GM12892 (cell line): ENCODE results near the gene TMPRSS11F. TPM values are rescaled to one million over a fixed set of nuclear protein-coding genes. Genes with fewer than 3 reads are reported as not detected.
"Not testable (repeated sequence)": the region's sequence is repeated elsewhere in the genome, so short reads cannot be mapped to it uniquely, and the experiment has no call there.

ENCODE experiments used
- DNase-seq: peaks from one replicate; pipeline ENCODE4 v3.0.0; 2011; ENCODE audit not compliant: insufficient read length
- FAIRE-seq: peaks from 2 replicates; lab custom pipeline; 2011; peaks lifted over from hg19 to GRCh38; lab: Jason Lieb, UNC
- POLR2A ChIP-seq: IDR thresholded peaks from 2 replicates; pipeline ENCODE4 v1.6.1; 2011; ENCODE audit warnings: low read depth, low read length, control low read depth
- POLR2AphosphoS5 ChIP-seq: IDR thresholded peaks from 2 replicates; pipeline ENCODE4 v1.6.1; 2011; ENCODE audit warnings: low read depth, low read length, control low read depth
- TAF1 ChIP-seq: IDR thresholded peaks from 2 replicates; pipeline ENCODE4 v1.6.1; 2011; ENCODE audit warnings: low read depth, mild to moderate bottlenecking, control low read depth, low read length, borderline replicate concordance
- polyA plus RNA-seq: library from polyadenylated mRNA; unstranded; fragments of >200 nt; gene quantifications from one replicate; pipeline ENCODE4 v1.2.1, GENCODE V29; 2012; ENCODE audit warnings: missing spikeins, inconsistent platforms; ENCODE audit not compliant: missing spikeins

TMPRSS11F gene
- not detected for polyA plus RNA-seq

DNA sequence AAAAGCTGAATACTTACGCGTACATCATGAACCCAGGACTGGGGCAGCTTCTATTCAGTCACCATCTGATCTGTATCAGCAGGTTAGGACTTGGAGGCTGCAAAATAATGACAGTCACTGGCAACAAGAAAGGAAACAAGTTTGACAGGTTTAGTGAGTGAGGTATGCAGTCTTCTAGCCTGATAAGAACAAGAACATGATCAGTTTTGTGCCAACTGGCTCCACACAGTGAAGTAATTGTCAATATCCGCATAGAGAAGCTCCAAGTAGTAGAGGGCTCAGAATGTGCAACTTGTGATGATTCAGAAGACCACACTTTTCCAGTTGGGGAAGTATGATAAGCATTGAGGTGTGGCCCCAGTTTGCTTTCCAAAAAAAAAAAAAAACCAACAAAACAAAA is at the start of gene TMPRSS11F:
Gene TMPRSS11F (minus strand): TSS at position 77 of the 400 bp plus-strand sequence. CDS start 49 bp downstream, at position 28.
- FAIRE-seq: no peak
- DNase-seq: no peak
- no peak for TF ChIP-seq POLR2A
- TF ChIP-seq POLR2AphosphoS5: no peak
- no peak for TF ChIP-seq TAF1

DNA sequence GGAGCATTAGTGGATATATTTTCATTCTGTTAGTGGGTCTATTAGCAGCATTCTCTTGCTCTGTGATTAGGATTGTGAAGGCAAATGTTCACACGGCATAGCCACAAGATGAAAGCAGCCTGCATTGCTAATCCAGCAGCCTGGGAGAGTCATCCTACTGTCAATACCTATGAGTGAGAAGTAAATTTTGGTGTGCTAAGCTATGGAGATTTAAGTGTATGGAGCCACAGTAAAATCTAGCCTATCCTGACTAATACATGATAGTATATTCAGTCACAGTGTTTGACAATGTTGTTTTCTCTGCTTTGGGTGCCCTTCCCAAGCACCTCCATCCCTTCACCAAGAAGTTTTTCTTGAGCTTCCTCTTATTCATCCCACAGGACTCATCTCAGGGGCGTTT is 47.2 kb upstream of the TMPRSS11F start:
- TF ChIP-seq POLR2AphosphoS5: no peak
- DNase-seq (no peak), FAIRE-seq (no peak)

- no peak for TF ChIP-seq TAF1
- TF ChIP-seq POLR2A: no peak
- TF ChIP-seq POLR2AphosphoS5: no peak
- FAIRE-seq (no peak), DNase-seq (no peak)
Observed at GRCh38 chr4:68176500-68176899, 46.8 kb upstream of the TMPRSS11F start.

GRCh38 chr4:68175562-68176155 is 46.0 kb upstream of the TMPRSS11F start:
- peak; percentile 57 for FAIRE-seq
- no peak for DNase-seq
- no peak for TF ChIP-seq POLR2AphosphoS5
- TF ChIP-seq TAF1: no peak
- no peak for TF ChIP-seq POLR2A

DNA sequence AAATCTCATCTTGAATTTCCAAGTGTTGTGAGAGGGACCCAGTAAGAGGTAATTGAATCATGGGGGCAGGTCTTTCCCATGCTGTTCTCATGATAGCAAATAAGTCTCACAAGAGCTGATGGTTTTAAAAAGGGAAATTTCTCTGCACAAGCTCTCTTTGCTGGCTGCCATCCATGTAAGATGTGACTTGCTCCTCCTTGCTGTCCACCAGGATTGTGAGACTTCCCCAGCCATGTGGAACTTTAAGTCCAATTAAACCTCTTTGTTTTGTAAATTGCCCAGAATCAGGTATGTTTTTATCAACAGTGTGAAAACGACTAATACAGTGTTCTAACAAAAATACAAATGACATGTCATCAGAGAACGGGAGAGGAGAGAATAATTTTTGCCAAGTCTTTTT is 44.7 kb upstream of the TMPRSS11F start:
- DNase-seq, FAIRE-seq: not testable (repeated sequence)

- not testable (repeated sequence) for FAIRE-seq, DNase-seq
Observed at GRCh38 chr4:68172147-68172546, 42.5 kb upstream of the TMPRSS11F start.

GRCh38 chr4:68167706-68168105 is 38.0 kb upstream of the TMPRSS11F start:
- FAIRE-seq: no peak
- DNase-seq: no peak
- no peak for TF ChIP-seq POLR2AphosphoS5
- TF ChIP-seq TAF1: no peak
- no peak for TF ChIP-seq POLR2A

DNA sequence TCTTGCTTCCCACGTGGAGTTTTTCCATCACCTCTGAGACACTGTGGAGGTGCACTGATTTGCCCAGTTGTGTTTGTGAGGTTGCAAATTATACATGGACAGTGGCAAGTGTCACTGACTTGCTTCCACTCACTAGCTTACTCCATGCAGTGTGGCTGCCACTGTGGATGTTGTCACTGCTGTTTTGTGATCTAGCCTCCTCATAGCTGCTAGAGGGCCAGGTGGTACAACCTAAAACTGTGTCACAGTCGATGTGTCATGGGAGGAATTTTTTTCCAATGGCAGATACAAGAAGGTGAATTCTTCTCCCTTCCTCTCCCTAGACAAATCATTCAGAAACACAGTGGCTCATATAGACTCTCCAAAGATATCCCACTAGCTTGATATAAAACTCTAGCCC is 37.5 kb upstream of the TMPRSS11F start:
- TF ChIP-seq POLR2A (no peak), POLR2AphosphoS5 (no peak), TAF1 (no peak)
- no peak for DNase-seq
- FAIRE-seq: no peak

- DNase-seq (no peak), FAIRE-seq (no peak)
- TF ChIP-seq POLR2AphosphoS5: no peak
- TF ChIP-seq POLR2A: no peak
- TF ChIP-seq TAF1: no peak
Observed at GRCh38 chr4:68163754-68164153, 34.1 kb upstream of the TMPRSS11F start.

- TF ChIP-seq POLR2A (no peak), TAF1 (no peak), POLR2AphosphoS5 (no peak)
- FAIRE-seq (no peak), DNase-seq (no peak)
Observed at GRCh38 chr4:68162196-68162595, 32.5 kb upstream of the TMPRSS11F start.

- DNase-seq (no peak), FAIRE-seq (no peak)
- TF ChIP-seq TAF1 (no peak), POLR2A (no peak), POLR2AphosphoS5 (no peak)
Observed at GRCh38 chr4:68152411-68152810, 22.7 kb upstream of the TMPRSS11F start.

GRCh38 chr4:68148800-68149685 is 19.4 kb upstream of the TMPRSS11F start:
- FAIRE-seq: no peak
- TF ChIP-seq POLR2AphosphoS5 (no peak), POLR2A (no peak), TAF1 (no peak)
- no peak for DNase-seq
